Neural progenitor cell (in vitro differentiated cells): ENCODE measurements around the gene FMN1. TPM values are rescaled to one million over a fixed set of nuclear protein-coding genes. Genes with fewer than 3 reads are reported as not detected.

ENCODE experiments used
- DNase-seq: peaks from one replicate; pipeline ENCODE4 v3.0.0-alpha.2; 2016; ENCODE audit warnings: low spot score
- H2AFZ ChIP-seq: fragments of 200-600 bp; sonication (generic); replicated peaks from 2 replicates; pipeline ENCODE4 v1.6.1; 2016; ENCODE audit warnings: antibody characterized with exemption
- H3F3A ChIP-seq: fragments of 200-600 bp; sonication (generic); 2 replicates; pipeline ENCODE4 v1.6.1; 2016; ENCODE audit warnings: antibody characterized with exemption, low read depth
- H3K27ac ChIP-seq: fragments of 200-600 bp; sonication (generic); 2 replicates; pipeline ENCODE4 v1.5.1; 2016; ENCODE audit warnings: mild to moderate bottlenecking
- H3K27me3 ChIP-seq: fragments of 200-600 bp; sonication (generic); 2 replicates; pipeline ENCODE4 v1.6.1; 2016; ENCODE audit warnings: mild to moderate bottlenecking, moderate library complexity
- H3K36me3 ChIP-seq: fragments of 200-600 bp; sonication (generic); 2 replicates; pipeline ENCODE4 v1.5.1; 2016
- H3K4me1 ChIP-seq: fragments of 200-600 bp; sonication (generic); 2 replicates; pipeline ENCODE4 v1.6.1; 2016; ENCODE audit warnings: mixed run types
- H3K4me2 ChIP-seq: fragments of 200-600 bp; sonication (generic); 2 replicates; pipeline ENCODE4 v1.6.1; 2016
- H3K4me3 ChIP-seq: fragments of 200-600 bp; sonication (generic); 2 replicates; pipeline ENCODE4 v1.5.1; 2016
- H3K79me2 ChIP-seq: fragments of 200-600 bp; sonication (generic); 2 replicates; pipeline ENCODE4 v1.6.1; 2016; ENCODE audit warnings: low read depth
- H3K9ac ChIP-seq: fragments of 200-600 bp; sonication (generic); 2 replicates; pipeline ENCODE4 v1.6.1; 2016
- H3K9me3 ChIP-seq: fragments of 200-600 bp; sonication (generic); 2 replicates; pipeline ENCODE4 v1.5.1; 2016; ENCODE audit warnings: low read depth
- H4K20me1 ChIP-seq: fragments of 200-600 bp; sonication (generic); 2 replicates; pipeline ENCODE4 v1.6.1; 2016; ENCODE audit warnings: low read depth
- H3K27ac Mint-ChIP-seq: 3 replicates; pipeline ENCODE4 v1.8.0; 2021; ENCODE audit warnings: mixed read lengths
- H3K27me3 Mint-ChIP-seq: 2 replicates; pipeline ENCODE4 v1.8.0; 2022; ENCODE audit warnings: low read depth, mild to moderate bottlenecking, inconsistent platforms, moderate library complexity, mixed read lengths; ENCODE audit not compliant: insufficient read depth
- H3K36me3 Mint-ChIP-seq: 3 replicates; pipeline ENCODE4 v1.8.0; 2021; ENCODE audit warnings: mixed read lengths
- H3K4me1 Mint-ChIP-seq: 3 replicates; pipeline ENCODE4 v1.8.0; 2021; ENCODE audit warnings: mixed read lengths
- H3K4me3 Mint-ChIP-seq: 3 replicates; pipeline ENCODE4 v1.8.0; 2021; ENCODE audit warnings: mild to moderate bottlenecking, moderate library complexity, mixed read lengths
- H3K9me3 Mint-ChIP-seq: 3 replicates; pipeline ENCODE4 v1.8.0; 2020; ENCODE audit warnings: mixed read lengths
- EZH2 ChIP-seq: fragments of 200-600 bp; sonication (generic); IDR thresholded peaks from 2 replicates; pipeline ENCODE4 v1.6.1; 2017; ENCODE audit warnings: antibody characterized with exemption, mild to moderate bottlenecking, moderate library complexity
- EZH2phosphoT487 ChIP-seq: fragments of 200-600 bp; sonication (generic); IDR thresholded peaks from 2 replicates; pipeline ENCODE4 v1.6.1; 2017; ENCODE audit warnings: antibody characterized with exemption
- total RNA-seq: library from RNA; depleted of rRNA; stranded (reverse); fragments of >200 nt; gene quantifications from 2 replicates; pipeline ENCODE4 v1.2.3, GENCODE V29; 2015; ENCODE audit warnings: low replicate concordance
- TF ChIP-seq, protein P1 (sequence below): fragments of 200-600 bp; sonication (generic); IDR thresholded peaks from 2 replicates; pipeline ENCODE4 v1.5.1; 2017; ENCODE audit warnings: antibody characterized with exemption, mild to moderate bottlenecking

FMN1 gene
- total RNA-seq, 1 donor from 2014 or later = 5.7 TPM

DNA sequence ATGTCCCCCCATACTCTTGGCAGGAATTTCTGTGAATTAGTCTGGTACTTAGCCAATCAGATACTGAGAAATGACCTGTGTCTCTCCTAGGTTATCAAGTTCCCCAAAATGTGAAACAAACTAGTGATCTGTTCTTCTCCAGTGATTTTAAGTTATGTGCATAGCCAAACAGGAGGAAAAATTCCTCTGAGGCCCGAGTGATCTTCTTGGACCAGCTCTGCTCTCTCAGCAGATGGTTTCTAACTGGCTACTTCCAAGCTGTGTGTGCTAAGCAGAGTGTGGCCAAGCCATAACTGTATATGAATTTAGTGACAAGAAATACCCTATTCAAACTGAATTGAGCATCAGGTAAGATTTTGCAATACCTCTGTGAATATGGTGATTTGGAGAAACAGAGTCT lies 387.2 kb downstream of the FMN1 start:
- no peak overlapping the region for H3K9ac ChIP-seq
- H3K79me2 ChIP-seq = no peaks in the 10 kb centered on the region
- H3F3A ChIP-seq = no peaks in the 10 kb centered on the region
- Mint-ChIP-seq H3K27ac (no peak overlapping the region), H3K4me3 (no peak overlapping the region), H3K4me1 (no peaks in the 10 kb centered on the region), H3K27me3 (peaks cover 6% of the 10 kb centered on the region), H3K9me3 (peaks cover 10% of the 10 kb centered on the region), H3K36me3 (no peaks in the 10 kb centered on the region)
- H2AFZ ChIP-seq = no peak overlapping the region
- no peak overlapping the region for H3K4me3 ChIP-seq
- H3K36me3 ChIP-seq = no peaks in the 10 kb centered on the region
- H3K27me3 ChIP-seq = no peaks in the 10 kb centered on the region
- TF ChIP-seq EZH2 (no peak), EZH2phosphoT487 (no peak)
- no peak for DNase-seq
- H3K4me1 ChIP-seq = no peaks in the 10 kb centered on the region
- no peaks in the 10 kb centered on the region for H4K20me1 ChIP-seq
- H3K27ac ChIP-seq = no peak overlapping the region
- H3K9me3 ChIP-seq = no peaks in the 10 kb centered on the region
- H3K4me2 ChIP-seq = no peak overlapping the region

DNA sequence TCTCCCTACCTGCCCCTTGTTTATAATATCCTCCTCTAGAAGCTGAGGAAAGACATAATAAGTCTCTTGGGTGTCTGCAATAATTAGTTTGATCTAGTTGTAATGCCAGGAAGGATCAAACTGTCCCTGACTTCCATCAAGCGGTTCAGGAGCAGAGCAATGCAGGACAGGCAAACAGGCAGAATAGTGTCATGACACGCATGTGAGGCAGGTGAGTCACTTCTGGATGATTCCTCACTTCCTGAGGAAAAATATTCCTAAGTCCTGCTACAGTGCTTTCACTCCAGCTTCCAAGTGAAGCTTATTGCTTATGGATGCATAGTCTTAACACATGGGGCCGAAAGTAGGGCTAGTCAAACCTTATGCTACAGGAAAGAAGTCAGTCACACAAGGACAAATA lies 390.9 kb downstream of the FMN1 start:
- Histone ChIP-seq H3K4me2 (no peak overlapping the region), H4K20me1 (no peaks in the 10 kb centered on the region), H3F3A (no peaks in the 10 kb centered on the region), H3K4me1 (no peaks in the 10 kb centered on the region), H3K27me3 (no peaks in the 10 kb centered on the region), H3K9me3 (no peaks in the 10 kb centered on the region), H3K4me3 (no peak overlapping the region), H3K79me2 (no peaks in the 10 kb centered on the region), H3K36me3 (no peaks in the 10 kb centered on the region), H2AFZ (no peak overlapping the region), H3K9ac (no peak overlapping the region), H3K27ac (no peak overlapping the region)
- TF ChIP-seq EZH2phosphoT487 (no peak), EZH2 (no peak)
- TF ChIP-seq, protein P1, sequence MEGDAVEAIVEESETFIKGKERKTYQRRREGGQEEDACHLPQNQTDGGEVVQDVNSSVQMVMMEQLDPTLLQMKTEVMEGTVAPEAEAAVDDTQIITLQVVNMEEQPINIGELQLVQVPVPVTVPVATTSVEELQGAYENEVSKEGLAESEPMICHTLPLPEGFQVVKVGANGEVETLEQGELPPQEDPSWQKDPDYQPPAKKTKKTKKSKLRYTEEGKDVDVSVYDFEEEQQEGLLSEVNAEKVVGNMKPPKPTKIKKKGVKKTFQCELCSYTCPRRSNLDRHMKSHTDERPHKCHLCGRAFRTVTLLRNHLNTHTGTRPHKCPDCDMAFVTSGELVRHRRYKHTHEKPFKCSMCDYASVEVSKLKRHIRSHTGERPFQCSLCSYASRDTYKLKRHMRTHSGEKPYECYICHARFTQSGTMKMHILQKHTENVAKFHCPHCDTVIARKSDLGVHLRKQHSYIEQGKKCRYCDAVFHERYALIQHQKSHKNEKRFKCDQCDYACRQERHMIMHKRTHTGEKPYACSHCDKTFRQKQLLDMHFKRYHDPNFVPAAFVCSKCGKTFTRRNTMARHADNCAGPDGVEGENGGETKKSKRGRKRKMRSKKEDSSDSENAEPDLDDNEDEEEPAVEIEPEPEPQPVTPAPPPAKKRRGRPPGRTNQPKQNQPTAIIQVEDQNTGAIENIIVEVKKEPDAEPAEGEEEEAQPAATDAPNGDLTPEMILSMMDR = no peak
- Mint-ChIP-seq H3K27ac (no peak overlapping the region), H3K9me3 (peaks cover 10% of the 10 kb centered on the region), H3K4me3 (no peak overlapping the region), H3K36me3 (no peaks in the 10 kb centered on the region), H3K4me1 (peaks cover 2% of the 10 kb centered on the region), H3K27me3 (no peaks in the 10 kb centered on the region)
- DNase-seq = no peak

DNA sequence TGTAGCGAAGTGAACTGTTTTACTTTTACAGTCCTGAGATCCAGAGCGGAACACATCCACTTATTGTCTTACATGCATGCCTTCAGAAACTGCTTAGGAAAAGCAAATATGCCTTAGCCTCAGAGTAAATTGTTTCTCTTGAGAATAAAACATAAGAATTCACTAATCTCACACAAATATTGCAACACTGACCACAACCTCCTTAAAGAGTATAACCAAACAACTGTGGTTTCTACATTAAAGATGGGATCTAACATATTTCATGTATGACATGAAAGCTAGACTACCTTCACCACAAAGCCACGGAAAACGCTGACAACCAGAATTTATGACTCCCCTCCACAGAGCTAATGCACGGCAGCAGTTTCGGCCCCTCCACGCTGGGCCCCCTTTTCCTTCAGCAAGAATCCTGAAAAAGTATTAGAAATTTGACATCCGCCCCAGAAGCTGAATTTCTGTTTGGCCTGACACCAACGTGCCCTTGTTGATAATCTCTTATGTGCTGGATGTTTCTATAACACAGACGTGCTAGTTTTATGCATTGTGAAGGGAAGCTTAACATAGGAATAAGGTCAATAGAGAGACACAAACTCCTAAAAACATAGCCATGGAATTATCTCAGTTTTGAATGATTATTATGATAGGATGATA lies 392.1 kb downstream of the FMN1 start:
- Histone ChIP-seq H3K27ac (no peak overlapping the region), H3K4me2 (no peak overlapping the region), H3K27me3 (no peaks in the 10 kb centered on the region), H3K9ac (no peak overlapping the region), H3K36me3 (no peaks in the 10 kb centered on the region), H3F3A (no peaks in the 10 kb centered on the region), H3K79me2 (no peaks in the 10 kb centered on the region), H4K20me1 (no peaks in the 10 kb centered on the region), H2AFZ (no peak overlapping the region), H3K9me3 (no peaks in the 10 kb centered on the region), H3K4me3 (no peak overlapping the region), H3K4me1 (no peaks in the 10 kb centered on the region)
- DNase-seq = no peak
- Mint-ChIP-seq H3K9me3 (peaks cover 10% of the 10 kb centered on the region), H3K36me3 (no peaks in the 10 kb centered on the region), H3K27me3 (no peaks in the 10 kb centered on the region), H3K4me1 (peaks cover 2% of the 10 kb centered on the region), H3K4me3 (no peak overlapping the region), H3K27ac (no peak overlapping the region)
- TF ChIP-seq EZH2 (no peak), EZH2phosphoT487 (no peak)
- TF ChIP-seq, protein P1 = no peak

DNA sequence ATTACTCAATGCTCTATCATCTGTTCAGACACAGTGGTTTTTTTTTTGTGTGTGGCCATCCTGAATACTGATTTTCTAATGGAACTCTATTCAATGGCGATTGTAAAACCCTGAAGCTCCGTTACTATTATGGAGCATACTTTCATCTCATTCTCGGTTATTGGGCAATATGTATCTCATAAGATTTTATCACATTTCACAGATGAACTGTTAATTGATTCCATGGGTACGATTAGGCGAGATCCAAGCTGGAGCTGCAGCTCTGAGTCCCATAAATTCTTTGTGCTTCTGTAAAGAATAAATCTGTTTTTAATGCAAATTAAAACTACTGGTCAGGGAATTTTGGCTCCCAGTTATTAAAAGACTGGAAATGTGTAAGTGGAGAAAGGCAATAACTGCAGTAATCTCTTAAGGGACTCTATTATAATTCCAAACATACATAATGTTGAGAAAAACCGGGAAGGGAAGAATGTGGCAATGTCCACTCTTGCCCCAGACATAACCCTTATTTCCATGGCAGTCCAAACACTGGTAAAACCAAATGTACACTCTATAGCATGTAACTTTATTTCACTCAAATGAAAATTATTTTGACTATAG lies 394.5 kb downstream of the FMN1 start:
- H3K9ac ChIP-seq = no peak overlapping the region
- no peaks in the 10 kb centered on the region for H3K27me3 ChIP-seq
- H3K36me3 ChIP-seq = no peaks in the 10 kb centered on the region
- no peak overlapping the region for H3K4me3 ChIP-seq
- H3K9me3 ChIP-seq = no peaks in the 10 kb centered on the region
- Mint-ChIP-seq H3K27me3 (no peaks in the 10 kb centered on the region), H3K4me3 (no peak overlapping the region), H3K9me3 (peaks cover 10% of the 10 kb centered on the region), H3K27ac (no peak overlapping the region), H3K4me1 (peaks cover 2% of the 10 kb centered on the region), H3K36me3 (no peaks in the 10 kb centered on the region)
- no peaks in the 10 kb centered on the region for H3K4me1 ChIP-seq
- no peaks in the 10 kb centered on the region for H3F3A ChIP-seq
- no peak overlapping the region for H3K27ac ChIP-seq
- H2AFZ ChIP-seq = no peak overlapping the region
- no peaks in the 10 kb centered on the region for H4K20me1 ChIP-seq
- TF ChIP-seq EZH2 = no peak
- no peak for TF ChIP-seq EZH2phosphoT487
- TF ChIP-seq, protein P1 = no peak
- H3K79me2 ChIP-seq = no peaks in the 10 kb centered on the region
- H3K4me2 ChIP-seq = no peak overlapping the region
- no peak for DNase-seq
